HepG2 (cell line): ENCODE measurements around the gene CD164L2. TPM values are rescaled to one million over a fixed set of nuclear protein-coding genes. Genes with fewer than 3 reads are reported as not detected.

Experiments
- ATAC-seq: fragments of 200-7000 bp; cut with Tn5 transposase; 3 replicates; pipeline ENCODE4 v1.9.1; 2020; ENCODE audit warnings: mild to moderate bottlenecking, moderate library complexity
- BruUV-seq: library from RNA; stranded (reverse); fragments of 400-500 nt; replicated peaks from 2 replicates; lab custom pipeline; 2021; lab: Mats Ljungman, UMichigan
- CTCF ChIA-PET: fragments of 300-600 bp; formaldehyde crosslinking; extraction: SDS; loops from one replicate; lab custom pipeline; 2021; ENCODE audit warnings: low total read pairs, inconsistent platforms, low intra/inter-chr PET ratio; lab: Yijun Ruan, JAX
- POLR2A ChIA-PET: fragments of 350-600 bp; sonication (Branson Sonifier 250); formaldehyde crosslinking; loops from one replicate; lab custom pipeline; 2020; ENCODE audit warnings: antibody characterized with exemption, inconsistent platforms; lab: Yijun Ruan, JAX
- DNase-seq: peaks from one replicate; pipeline ENCODE4 v3.0.0-alpha.2; 2015; ENCODE audit warnings: low spot score
- FAIRE-seq: peaks from 3 replicates; lab custom pipeline; 2011; peaks lifted over from hg19 to GRCh38; lab: Jason Lieb, UNC
- H2AFZ ChIP-seq: one replicate; pipeline ENCODE4 v1.6.1; 2011; ENCODE audit warnings: low read length, inconsistent platforms
- H3K27ac ChIP-seq: fragments of 300-600 bp; 3 replicates; pipeline ENCODE4 v1.8.0; 2011; ENCODE audit warnings: mixed run types, mild to moderate bottlenecking, mixed read lengths, low read length, inconsistent platforms; ENCODE audit not compliant: insufficient read depth; ENCODE audit errors: extremely low read length
- H3K27me3 ChIP-seq, 2 experiments: fragments of 200-600 bp in 1 of 2; 2 replicates in 1 of 2; 3 replicates in 1 of 2; pipeline versions ENCODE4 v1.6.0 to v1.8.0; 2011; ENCODE audit warnings: low read length in 2 of 2, mild to moderate bottlenecking in 2 of 2, moderate library complexity in 2 of 2, inconsistent platforms in 1 of 2; ENCODE audit not compliant: insufficient read depth in 2 of 2, control insufficient read depth in 1 of 2
- H3K36me3 ChIP-seq, 2 experiments: fragments of 200-600 bp in 1 of 2; replicated peaks in 1 of 2; 2 replicates in 1 of 2; 3 replicates in 1 of 2; pipeline versions ENCODE4 v1.5.1 to v1.8.0; 2011; ENCODE audit warnings: low read length in 2 of 2, inconsistent platforms in 1 of 2; ENCODE audit not compliant: insufficient read depth in 2 of 2, control insufficient read depth in 1 of 2
- H3K4me1 ChIP-seq: 2 replicates; pipeline ENCODE4 v1.5.1; 2012; ENCODE audit warnings: low read length, inconsistent platforms; ENCODE audit not compliant: insufficient read depth
- H3K4me2 ChIP-seq: 2 replicates; pipeline ENCODE4 v1.6.0; 2011; ENCODE audit warnings: low read depth, low read length, inconsistent platforms
- H3K4me3 ChIP-seq, 3 experiments: fragments of 200-600 bp in 1 of 3; sonication (generic), shearing (Covaris generic) in 1 of 3; replicated peaks in 1 of 3; 2 replicates each; pipeline ENCODE4 v1.5.1; 2011 to 2016; ENCODE audit warnings: low read length in 3 of 3, inconsistent platforms in 2 of 3, low read depth in 2 of 3, mild to moderate bottlenecking in 2 of 3, control low read depth in 1 of 3, mixed read lengths in 1 of 3; ENCODE audit not compliant: insufficient read depth in 1 of 3
- H3K79me2 ChIP-seq: one replicate; pipeline ENCODE4 v1.6.1; 2011; ENCODE audit warnings: low read length, inconsistent platforms; ENCODE audit not compliant: insufficient read depth
- H3K9ac ChIP-seq: 2 replicates; pipeline ENCODE4 v1.6.0; 2011; ENCODE audit warnings: mild to moderate bottlenecking, low read depth, low read length, inconsistent platforms; ENCODE audit not compliant: insufficient read depth
- H3K9me3 ChIP-seq: 2 replicates; pipeline ENCODE4 v1.5.1; 2012; ENCODE audit warnings: mild to moderate bottlenecking, low read length
- H4K20me1 ChIP-seq: 2 replicates; pipeline ENCODE4 v1.6.0; 2011; ENCODE audit warnings: inconsistent platforms, mild to moderate bottlenecking, low read length, moderate library complexity; ENCODE audit not compliant: insufficient read depth
- BRD4 ChIP-seq: sonication (generic); formaldehyde crosslinking; IDR thresholded peaks from 2 replicates; pipeline ENCODE4 v1.4.0; 2020; ENCODE audit warnings: missing genetic modification reagents
- KLF9 ChIP-seq: IDR thresholded peaks from 2 replicates; pipeline ENCODE4 v1.6.1; 2016; ENCODE audit warnings: low read depth
- STAG1 ChIP-seq: sonication (generic); formaldehyde crosslinking; IDR thresholded peaks from 2 replicates; pipeline ENCODE4 v1.4.0; 2020; ENCODE audit warnings: missing genetic modification reagents
- ZNF17 ChIP-seq: sonication (generic); formaldehyde crosslinking; IDR thresholded peaks from 2 replicates; pipeline ENCODE4 v1.5.0; 2020; ENCODE audit warnings: mild to moderate bottlenecking, missing genetic modification reagents
- ZNF234 ChIP-seq: sonication (generic); formaldehyde crosslinking; conservative IDR thresholded peaks from 2 replicates; pipeline ENCODE4 v1.5.1; 2020; ENCODE audit warnings: mild to moderate bottlenecking, missing genetic modification reagents
- ZNF629 ChIP-seq: sonication (generic); formaldehyde crosslinking; conservative IDR thresholded peaks from 2 replicates; pipeline ENCODE4 v1.5.0; 2020; ENCODE audit warnings: missing genetic modification reagents
- WGBS: methylation state at CpG from one replicate; pipeline ENCODE4 v1.1.6; 2017; ENCODE audit warnings: low lambda C conversion rate; 5-methylcytosine and 5-hydroxymethylcytosine counted together
- in situ Hi-C: cut with HindIII; loops from 2 replicates; pipeline ENCODE4 v1.10.0; 2017; ENCODE audit warnings: low pct_unique_long_range_greater_than_20kb; ENCODE audit not compliant: extremely low pct_ligation_motif_present
- intact Hi-C: fragments of 100-400 bp; cut with micrococcal nuclease; formaldehyde crosslinking; loops from one replicate; pipeline ENCODE4 v1.10.0; 2022; ENCODE audit not compliant: unreplicated experiment
- polyA plus RNA-seq, 8 experiments: library from polyadenylated mRNA; depleted of rRNA in 3 of 8; stranded (reverse) in 7 of 8; unstranded in 1 of 8; fragments of >200 nt; fragmentation: Illumina TruSeq in 4 of 8; extraction: Trizol in 4 of 8; gene quantifications; 2 replicates each; pipeline versions ENCODE4 v1.2.1 to v1.2.3, GENCODE V29; 2011 to 2016; ENCODE audit warnings: low read depth in 4 of 8, missing spikeins in 1 of 8, mixed read lengths in 1 of 8; ENCODE audit not compliant: insufficient read depth in 1 of 8
- total RNA-seq, 5 experiments: library from RNA; depleted of rRNA; stranded (reverse); fragments of >200 nt; fragmentation: Illumina TruSeq; extraction: Trizol; gene quantifications; 2 replicates each; pipeline ENCODE4 v1.2.3, GENCODE V29; 2016; ENCODE audit warnings: low read depth in 1 of 5
- TF ChIP-seq, protein P1 (sequence below): sonication (generic); formaldehyde crosslinking; IDR thresholded peaks from 2 replicates; pipeline ENCODE4 v1.5.0; 2020; ENCODE audit warnings: mild to moderate bottlenecking, missing genetic modification reagents, borderline replicate concordance

Gene CD164L2
- total and polyA plus RNA-seq, 2 of the 13 experiments (the other 11 are each of a cell fraction or from before 2014, with no cell fraction given) = not detected

GRCh38 chr1:27372808-27373690 lies 10.1 kb downstream of the CD164L2 start:
- H3K79me2 ChIP-seq = no peaks in the 10 kb centered on the region
- WGBS = 52% methylated on average over 9 of the region's 11 CpGs
- ChIA-PET POLR2A (no interaction called here), CTCF (interaction anchor here (1.6 kb wide), 1 partner anchor 16 kb away, joined by 6 read pairs; no protein-coding TSS in a partner anchor)
- H3K9ac ChIP-seq = no peak overlapping the region
- H3K4me2 ChIP-seq = no peak overlapping the region
- in situ Hi-C loops (no loop called here), intact Hi-C loops (loop anchor here (1.0 kb wide), 1 partner anchor 16 kb away; no protein-coding TSS in a partner anchor)
- H4K20me1 ChIP-seq = no peaks in the 10 kb centered on the region
- no peak overlapping the region for H3K27ac ChIP-seq
- BruUV-seq = no TSS peak
- no peak overlapping the region for H3K4me3 ChIP-seq
- FAIRE-seq (no peak), DNase-seq (no peak), ATAC-seq (peak; percentile 70)
- peaks cover 2% of the 10 kb centered on the region for H3K4me1 ChIP-seq
- no peaks in the 10 kb centered on the region for H3K36me3 ChIP-seq
- H3K9me3 ChIP-seq = no peaks in the 10 kb centered on the region
- no peak overlapping the region for H2AFZ ChIP-seq
- H3K27me3 ChIP-seq = peaks cover 5 to 33% of the 10 kb centered on the region in 2 experiments; a peak in 4 of 5 replicates
- no peak for TF ChIP-seq BRD4 (CRISPR knock-in tag)
- peak; percentile 32 for TF ChIP-seq STAG1
- TF ChIP-seq ZNF629 (CRISPR knock-in tag) = peak; percentile 93

DNA sequence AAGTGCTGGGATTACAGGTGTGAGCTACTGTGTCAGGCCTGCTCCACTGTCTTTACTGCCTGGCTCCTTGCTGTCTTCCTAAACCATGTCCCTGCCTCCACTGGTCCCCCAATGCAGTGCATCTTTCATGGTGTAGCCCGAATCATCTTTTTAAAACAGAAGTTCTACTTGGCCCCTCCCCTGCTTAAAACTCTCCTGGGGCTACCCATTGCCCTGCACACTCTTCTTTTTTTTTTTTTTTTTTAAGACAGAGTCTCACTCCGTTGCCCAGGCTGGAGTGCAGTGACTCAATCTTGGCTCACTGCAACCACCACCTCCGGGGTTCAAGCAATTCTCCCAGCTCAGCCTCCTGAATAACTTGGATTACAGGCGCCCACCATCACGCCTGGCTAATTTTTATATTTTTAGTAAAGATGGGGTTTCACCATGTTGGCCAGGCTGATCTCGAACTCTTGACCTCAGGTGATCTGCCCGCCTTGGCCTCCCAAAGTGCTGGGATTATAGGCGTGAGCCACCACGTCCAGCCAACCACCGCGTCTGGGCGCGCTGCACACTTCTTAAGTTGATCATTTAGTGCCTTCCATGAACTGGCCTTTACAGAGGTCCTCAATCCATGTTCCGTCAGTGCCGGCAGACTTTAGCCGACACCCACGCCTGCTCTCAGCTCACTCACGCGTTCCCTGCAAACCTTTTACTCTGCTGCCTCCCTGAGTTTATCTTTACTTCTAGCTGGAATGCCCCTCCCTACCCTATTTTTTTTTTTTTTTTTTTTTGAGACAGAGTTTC lies 10.9 kb downstream of the CD164L2 start:
- no peak overlapping the region for H3K9ac ChIP-seq
- H3K79me2 ChIP-seq = no peaks in the 10 kb centered on the region
- peak; percentile 22; the same call in 1 of the 3 replicates for ATAC-seq
- intact Hi-C loops = no loop called here
- H3K4me2 ChIP-seq = no peak overlapping the region
- peaks cover 5 to 33% of the 10 kb centered on the region in 2 experiments; a peak in 4 of 5 replicates for H3K27me3 ChIP-seq
- no peak for FAIRE-seq
- no peaks in the 10 kb centered on the region for H3K36me3 ChIP-seq
- no peaks in the 10 kb centered on the region for H3K9me3 ChIP-seq
- H3K4me3 ChIP-seq = no peak overlapping the region
- H4K20me1 ChIP-seq = no peaks in the 10 kb centered on the region
- ChIA-PET CTCF (interaction anchor here (1.6 kb wide), 1 partner anchor 15 kb away, joined by 6 read pairs; no protein-coding TSS in a partner anchor), POLR2A (interaction anchor here (0.6 kb wide), 1 partner anchor 53 kb away, joined by 4 read pairs; no protein-coding TSS in a partner anchor)
- WGBS = 51% methylated on average over 18 of the region's 19 CpGs
- peaks cover 10% of the 10 kb centered on the region for H3K4me1 ChIP-seq
- no peak for DNase-seq
- H2AFZ ChIP-seq = no peak overlapping the region
- no peak overlapping the region for H3K27ac ChIP-seq
- in situ Hi-C loops = no loop called here
- no TSS peak for BruUV-seq
- no peak for TF ChIP-seq ZNF234 (CRISPR knock-in tag)
- TF ChIP-seq ZNF17 (CRISPR knock-in tag) = no peak
- TF ChIP-seq, protein P1, sequence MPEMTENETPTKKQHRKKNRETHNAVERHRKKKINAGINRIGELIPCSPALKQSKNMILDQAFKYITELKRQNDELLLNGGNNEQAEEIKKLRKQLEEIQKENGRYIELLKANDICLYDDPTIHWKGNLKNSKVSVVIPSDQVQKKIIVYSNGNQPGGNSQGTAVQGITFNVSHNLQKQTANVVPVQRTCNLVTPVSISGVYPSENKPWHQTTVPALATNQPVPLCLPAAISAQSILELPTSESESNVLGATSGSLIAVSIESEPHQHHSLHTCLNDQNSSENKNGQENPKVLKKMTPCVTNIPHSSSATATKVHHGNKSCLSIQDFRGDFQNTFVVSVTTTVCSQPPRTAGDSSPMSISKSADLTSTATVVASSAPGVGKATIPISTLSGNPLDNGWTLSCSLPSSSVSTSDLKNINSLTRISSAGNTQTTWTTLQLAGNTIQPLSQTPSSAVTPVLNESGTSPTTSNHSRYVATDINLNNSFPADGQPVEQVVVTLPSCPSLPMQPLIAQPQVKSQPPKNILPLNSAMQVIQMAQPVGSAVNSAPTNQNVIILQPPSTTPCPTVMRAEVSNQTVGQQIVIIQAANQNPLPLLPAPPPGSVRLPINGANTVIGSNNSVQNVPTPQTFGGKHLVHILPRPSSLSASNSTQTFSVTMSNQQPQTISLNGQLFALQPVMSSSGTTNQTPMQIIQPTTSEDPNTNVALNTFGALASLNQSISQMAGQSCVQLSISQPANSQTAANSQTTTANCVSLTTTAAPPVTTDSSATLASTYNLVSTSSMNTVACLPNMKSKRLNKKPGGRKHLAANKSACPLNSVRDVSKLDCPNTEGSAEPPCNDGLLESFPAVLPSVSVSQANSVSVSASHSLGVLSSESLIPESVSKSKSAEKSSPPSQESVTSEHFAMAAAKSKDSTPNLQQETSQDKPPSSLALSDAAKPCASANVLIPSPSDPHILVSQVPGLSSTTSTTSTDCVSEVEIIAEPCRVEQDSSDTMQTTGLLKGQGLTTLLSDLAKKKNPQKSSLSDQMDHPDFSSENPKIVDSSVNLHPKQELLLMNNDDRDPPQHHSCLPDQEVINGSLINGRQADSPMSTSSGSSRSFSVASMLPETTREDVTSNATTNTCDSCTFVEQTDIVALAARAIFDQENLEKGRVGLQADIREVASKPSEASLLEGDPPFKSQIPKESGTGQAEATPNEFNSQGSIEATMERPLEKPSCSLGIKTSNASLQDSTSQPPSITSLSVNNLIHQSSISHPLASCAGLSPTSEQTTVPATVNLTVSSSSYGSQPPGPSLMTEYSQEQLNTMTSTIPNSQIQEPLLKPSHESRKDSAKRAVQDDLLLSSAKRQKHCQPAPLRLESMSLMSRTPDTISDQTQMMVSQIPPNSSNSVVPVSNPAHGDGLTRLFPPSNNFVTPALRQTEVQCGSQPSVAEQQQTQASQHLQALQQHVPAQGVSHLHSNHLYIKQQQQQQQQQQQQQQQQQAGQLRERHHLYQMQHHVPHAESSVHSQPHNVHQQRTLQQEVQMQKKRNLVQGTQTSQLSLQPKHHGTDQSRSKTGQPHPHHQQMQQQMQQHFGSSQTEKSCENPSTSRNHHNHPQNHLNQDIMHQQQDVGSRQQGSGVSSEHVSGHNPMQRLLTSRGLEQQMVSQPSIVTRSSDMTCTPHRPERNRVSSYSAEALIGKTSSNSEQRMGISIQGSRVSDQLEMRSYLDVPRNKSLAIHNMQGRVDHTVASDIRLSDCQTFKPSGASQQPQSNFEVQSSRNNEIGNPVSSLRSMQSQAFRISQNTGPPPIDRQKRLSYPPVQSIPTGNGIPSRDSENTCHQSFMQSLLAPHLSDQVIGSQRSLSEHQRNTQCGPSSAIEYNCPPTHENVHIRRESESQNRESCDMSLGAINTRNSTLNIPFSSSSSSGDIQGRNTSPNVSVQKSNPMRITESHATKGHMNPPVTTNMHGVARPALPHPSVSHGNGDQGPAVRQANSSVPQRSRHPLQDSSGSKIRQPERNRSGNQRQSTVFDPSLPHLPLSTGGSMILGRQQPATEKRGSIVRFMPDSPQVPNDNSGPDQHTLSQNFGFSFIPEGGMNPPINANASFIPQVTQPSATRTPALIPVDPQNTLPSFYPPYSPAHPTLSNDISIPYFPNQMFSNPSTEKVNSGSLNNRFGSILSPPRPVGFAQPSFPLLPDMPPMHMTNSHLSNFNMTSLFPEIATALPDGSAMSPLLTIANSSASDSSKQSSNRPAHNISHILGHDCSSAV (CRISPR knock-in tag) = no peak
- no peak for TF ChIP-seq KLF9 (CRISPR knock-in tag)
